Adipocyte (in vitro differentiated cells): Measurements from ENCODE around the gene CNOT2.
A peak's percentile ranks its signal among the peaks of the same experiment; 100 is the strongest.

Experiments
- DNase-seq: peaks from one replicate; pipeline ENCODE4 v3.0.0-alpha.2; 2015; ENCODE audit warnings: low read depth
- H3K27me3 ChIP-seq: replicated peaks from 2 replicates; pipeline ENCODE4 v1.7.0; 2013; ENCODE audit warnings: mild to moderate bottlenecking, low read length, moderate library complexity; ENCODE audit not compliant: control insufficient read depth, insufficient read depth
- H3K36me3 ChIP-seq: 2 replicates; pipeline ENCODE4 v1.7.0; 2013; ENCODE audit warnings: low read length, mild to moderate bottlenecking, moderate library complexity; ENCODE audit not compliant: control insufficient read depth, insufficient read depth, severe bottlenecking
- H3K4me1 ChIP-seq: 2 replicates; pipeline ENCODE4 v1.7.0; 2013; ENCODE audit warnings: mild to moderate bottlenecking, low read length, moderate library complexity; ENCODE audit not compliant: control insufficient read depth, insufficient read depth
- H3K4me3 ChIP-seq: 2 replicates; pipeline ENCODE4 v1.7.0; 2013; ENCODE audit warnings: mild to moderate bottlenecking, low read length, moderate library complexity
- H3K9ac ChIP-seq: 2 replicates; pipeline ENCODE4 v1.7.0; 2013; ENCODE audit warnings: mild to moderate bottlenecking, low read length, moderate library complexity
- H3K9me3 ChIP-seq: 2 replicates; pipeline ENCODE4 v1.7.0; 2013; ENCODE audit warnings: mild to moderate bottlenecking, low read length, moderate library complexity; ENCODE audit not compliant: control insufficient read depth

The CNOT2 gene

GRCh38 chr12:70251661-70252060, 8.4 kb downstream of the CNOT2 start:
- Histone ChIP-seq H3K4me3 (no peak overlapping the region), H3K27me3 (no peaks in the 10 kb centered on the region), H3K9me3 (peaks cover 3% of the 10 kb centered on the region), H3K9ac (no peak overlapping the region), H3K4me1 (peaks cover 42% of the 10 kb centered on the region), H3K36me3 (peaks cover 13% of the 10 kb centered on the region)
- DNase-seq = peak; percentile 25

- Histone ChIP-seq H3K9me3 (peaks cover under 1% of the 10 kb centered on the region), H3K36me3 (peaks cover 2% of the 10 kb centered on the region), H3K27me3 (no peaks in the 10 kb centered on the region), H3K4me3 (no peak overlapping the region), H3K4me1 (peaks cover 35% of the 10 kb centered on the region), H3K9ac (no peak overlapping the region)
- peak; percentile 11 for DNase-seq
Measured at GRCh38 chr12:70252832-70253231, 9.6 kb downstream of the CNOT2 start.

DNA sequence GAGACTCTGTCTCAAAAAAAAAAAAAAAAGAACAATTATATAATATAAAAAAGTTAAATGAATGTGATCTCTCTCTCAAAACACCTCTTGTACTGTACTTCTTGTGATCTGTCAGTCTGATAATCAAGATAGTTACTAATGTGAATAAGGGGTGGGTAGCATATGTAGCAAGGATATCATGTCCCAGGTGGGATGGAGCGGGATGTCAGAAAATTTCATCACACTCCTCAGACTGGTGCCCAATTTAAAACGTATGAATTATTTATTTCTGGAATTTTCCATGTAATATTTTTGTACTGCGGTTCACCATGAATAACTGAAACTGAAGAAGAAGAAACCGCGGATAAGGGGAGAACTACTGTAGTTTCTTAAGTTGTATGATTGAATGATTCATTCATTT, 11.0 kb downstream of the CNOT2 start:
- Histone ChIP-seq H3K27me3 (no peaks in the 10 kb centered on the region), H3K9ac (no peak overlapping the region), H3K36me3 (no peaks in the 10 kb centered on the region)

DNA sequence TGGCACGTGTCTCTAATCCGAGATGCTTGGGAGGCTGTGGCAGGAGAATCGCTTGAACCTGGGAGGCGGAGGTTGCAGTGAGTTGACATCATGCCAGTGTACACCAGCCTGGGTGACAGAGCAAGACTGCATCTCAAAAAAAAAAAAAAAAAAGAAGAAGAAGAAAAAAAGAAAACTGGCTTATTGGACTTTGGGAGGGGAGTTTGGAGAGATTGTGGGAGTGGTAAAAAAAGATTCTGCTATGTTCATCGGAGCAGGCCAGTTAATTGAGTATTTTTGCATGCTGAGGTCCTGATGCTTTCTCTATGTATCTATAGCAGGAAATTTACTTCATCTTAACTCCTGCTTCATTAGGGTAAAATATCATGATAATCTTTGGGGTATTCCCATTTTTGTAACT, 11.6 kb downstream of the CNOT2 start:
- peaks cover 22% of the 10 kb centered on the region for H3K4me1 ChIP-seq
- no peaks in the 10 kb centered on the region for H3K9me3 ChIP-seq
- no peaks in the 10 kb centered on the region for H3K36me3 ChIP-seq
- H3K27me3 ChIP-seq = no peaks in the 10 kb centered on the region
- peak overlapping the region; percentile 40 for H3K9ac ChIP-seq
- no peak for DNase-seq
- no peak overlapping the region for H3K4me3 ChIP-seq

More for the DNA sequence above, 11.0 kb downstream of the CNOT2 start:
- H3K9me3 ChIP-seq = no peaks in the 10 kb centered on the region
- H3K4me1 ChIP-seq = peaks cover 27% of the 10 kb centered on the region
- no peak overlapping the region for H3K4me3 ChIP-seq
- DNase-seq = no peak

GRCh38 chr12:70255311-70255710, 12.1 kb downstream of the CNOT2 start:
- H3K9me3 ChIP-seq = no peaks in the 10 kb centered on the region
- peak; percentile 38 for DNase-seq

DNA sequence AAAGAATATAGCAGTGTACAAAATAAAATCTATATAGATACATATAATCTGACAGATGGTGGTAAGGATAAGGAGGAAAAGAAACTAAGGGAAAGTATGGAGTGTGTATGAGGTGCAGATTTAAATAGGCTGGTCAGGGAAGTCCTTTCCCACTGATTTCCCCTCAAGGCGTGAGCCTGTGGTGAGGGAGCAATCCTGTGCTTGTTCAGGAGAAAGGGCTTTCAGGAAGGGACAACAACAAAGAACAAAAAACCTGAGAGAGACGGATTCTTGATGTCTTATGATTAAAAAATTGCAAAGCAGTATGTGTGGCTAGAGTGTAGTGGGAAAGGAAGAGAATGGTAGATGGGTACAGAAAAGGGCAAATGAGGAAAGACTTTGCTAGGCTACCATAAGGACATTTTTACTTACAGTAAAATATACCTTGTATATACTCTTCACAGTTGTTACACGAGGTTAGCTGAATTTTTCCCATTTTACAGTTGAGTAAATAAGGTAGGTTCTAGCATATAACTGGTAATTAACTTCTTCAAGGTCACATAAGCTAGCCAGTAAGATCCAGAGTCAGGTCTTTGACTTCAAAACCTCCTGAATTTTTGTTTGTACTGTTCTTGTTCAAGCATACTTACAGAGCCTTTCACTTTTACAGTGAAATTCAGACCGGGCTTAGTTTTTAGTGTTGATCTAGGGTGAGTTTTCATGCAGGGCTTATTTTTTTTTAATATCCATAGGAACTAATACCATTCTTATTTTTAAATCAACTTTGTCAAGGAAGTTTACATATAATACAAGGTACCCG, 15.6 kb downstream of the CNOT2 start:
- Histone ChIP-seq H3K9me3 (no peaks in the 10 kb centered on the region), H3K27me3 (no peaks in the 10 kb centered on the region), H3K4me1 (peaks cover 22% of the 10 kb centered on the region), H3K4me3 (no peak overlapping the region), H3K36me3 (no peaks in the 10 kb centered on the region), H3K9ac (no peak overlapping the region)
- DNase-seq = no peak

More at GRCh38 chr12:70255311-70255710, 12.1 kb downstream of the CNOT2 start:
- peaks cover 22% of the 10 kb centered on the region for H3K4me1 ChIP-seq
- H3K27me3 ChIP-seq = no peaks in the 10 kb centered on the region
- no peaks in the 10 kb centered on the region for H3K36me3 ChIP-seq
- H3K4me3 ChIP-seq = peak overlapping the region; percentile 1
- peak overlapping the region; percentile 40 for H3K9ac ChIP-seq

DNA sequence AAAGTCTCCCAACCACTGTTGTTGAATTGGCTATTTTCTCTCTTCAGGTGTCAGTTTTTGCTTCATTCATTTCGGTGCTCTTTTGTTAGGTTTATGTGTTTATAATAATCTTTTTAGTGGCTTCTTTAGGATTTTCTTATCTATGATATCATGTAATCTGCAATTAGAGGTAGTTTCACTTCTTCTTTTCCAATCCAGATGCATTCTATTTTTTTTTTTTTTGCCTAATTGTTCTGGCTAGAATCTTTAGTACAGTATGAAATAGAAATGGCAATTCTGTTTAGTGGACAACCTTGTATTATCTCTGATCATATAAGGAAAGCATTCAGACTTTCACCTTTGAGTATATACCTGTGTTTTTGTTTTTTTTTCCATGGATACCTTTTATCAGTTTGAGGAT, 17.4 kb downstream of the CNOT2 start:
- Histone ChIP-seq H3K4me3 (no peak overlapping the region), H3K27me3 (no peaks in the 10 kb centered on the region), H3K4me1 (peaks cover 12% of the 10 kb centered on the region), H3K36me3 (no peaks in the 10 kb centered on the region), H3K9me3 (no peaks in the 10 kb centered on the region), H3K9ac (no peak overlapping the region)
- DNase-seq = no peak

GRCh38 chr12:70264067-70264867, 21.0 kb downstream of the CNOT2 start:
- Histone ChIP-seq H3K4me1 (peaks cover 6% of the 10 kb centered on the region), H3K27me3 (no peaks in the 10 kb centered on the region), H3K9me3 (no peaks in the 10 kb centered on the region), H3K9ac (no peak overlapping the region), H3K4me3 (no peak overlapping the region), H3K36me3 (no peaks in the 10 kb centered on the region)
- no peak for DNase-seq

- H3K27me3 ChIP-seq = no peaks in the 10 kb centered on the region
- H3K4me1 ChIP-seq = peaks cover 15% of the 10 kb centered on the region
- H3K9me3 ChIP-seq = no peaks in the 10 kb centered on the region
- H3K4me3 ChIP-seq = no peak overlapping the region
- H3K36me3 ChIP-seq = no peaks in the 10 kb centered on the region
- no peak for DNase-seq
- no peak overlapping the region for H3K9ac ChIP-seq
Measured at GRCh38 chr12:70265132-70265531, 21.9 kb downstream of the CNOT2 start.

GRCh38 chr12:70267550-70267949, 24.3 kb downstream of the CNOT2 start:
- no peak overlapping the region for H3K4me3 ChIP-seq
- peaks cover 2% of the 10 kb centered on the region for H3K36me3 ChIP-seq
- H3K27me3 ChIP-seq = no peaks in the 10 kb centered on the region
- peak; percentile 32 for DNase-seq
- H3K9ac ChIP-seq = no peak overlapping the region
- H3K4me1 ChIP-seq = peaks cover 27% of the 10 kb centered on the region
- H3K9me3 ChIP-seq = no peaks in the 10 kb centered on the region

DNA sequence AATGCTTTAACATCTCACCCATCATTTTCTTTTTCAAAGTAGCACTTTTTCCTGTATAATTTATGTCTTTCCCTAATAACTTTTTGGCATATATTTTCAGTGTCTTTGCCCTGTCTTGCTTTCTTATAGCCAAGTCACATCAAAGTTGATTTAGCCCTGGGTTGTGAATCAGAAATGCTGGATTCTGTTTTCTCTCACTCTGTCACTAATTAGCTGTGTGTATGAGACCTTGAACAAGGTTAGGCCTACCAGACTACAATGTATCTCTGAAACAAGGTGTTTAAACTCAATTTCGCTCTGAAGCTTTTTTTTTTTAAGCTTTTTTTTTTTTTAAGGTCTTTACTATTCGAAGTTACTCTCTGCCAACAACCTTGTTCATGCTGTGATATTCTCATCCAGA, 25.7 kb downstream of the CNOT2 start:
- Histone ChIP-seq H3K9ac (no peak overlapping the region), H3K4me3 (no peak overlapping the region), H3K27me3 (no peaks in the 10 kb centered on the region), H3K36me3 (peaks cover 2% of the 10 kb centered on the region), H3K9me3 (no peaks in the 10 kb centered on the region), H3K4me1 (peaks cover 27% of the 10 kb centered on the region)
- DNase-seq = no peak
